ENCODE measurements around the gene MAGI2.

Gene MAGI2

DNA sequence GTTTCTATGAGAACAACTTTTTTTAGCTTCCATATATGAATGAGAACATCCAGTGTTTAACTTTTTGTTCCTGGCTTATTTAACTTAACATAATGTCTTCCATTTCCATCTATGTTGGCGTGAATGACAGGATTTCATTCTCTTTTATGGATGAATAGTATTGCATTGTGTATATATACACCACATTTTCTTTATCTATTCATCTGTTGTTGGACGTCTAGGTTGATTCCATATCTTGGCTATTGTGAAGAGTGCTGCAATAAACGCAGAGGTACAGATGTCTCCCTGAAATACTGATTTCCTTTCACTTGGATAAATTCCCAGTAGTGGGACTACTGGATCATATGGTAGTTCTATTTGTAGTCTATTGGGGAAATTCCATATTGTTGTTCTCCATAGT, 44.3 kb upstream of the MAGI2 start:
- Histone ChIP-seq H3K79me2 (ENCODE audit: control insufficient read depth, low read length) (no peaks in the 10 kb centered on the region), H3F3A (ENCODE audit: control insufficient read depth, insufficient read depth) (no peaks in the 10 kb centered on the region), H3K9me2 (replicated peaks; ENCODE audit: control insufficient read depth, low read length) (no peaks in the 10 kb centered on the region), H3K27ac (ENCODE audit: low read depth, low read length) (no peak overlapping the region), H3K4me3 (ENCODE audit: low read length) (no peak overlapping the region), H3K9me3 (ENCODE audit: control insufficient read depth, insufficient read depth, low read length) (no peaks in the 10 kb centered on the region), H4K20me1 (ENCODE audit: control insufficient read depth, insufficient read depth, low read depth, low read length) (no peaks in the 10 kb centered on the region), H3K27me3 (ENCODE audit: control insufficient read depth, low read length) (no peaks in the 10 kb centered on the region), H3K4me1 (ENCODE audit: control insufficient read depth, low read length) (no peaks in the 10 kb centered on the region), H3K4me2 (ENCODE audit: low read length) (no peak overlapping the region), H3K36me3 (ENCODE audit: control insufficient read depth, low read length) (no peaks in the 10 kb centered on the region)
- TF ChIP-seq, protein P1, sequence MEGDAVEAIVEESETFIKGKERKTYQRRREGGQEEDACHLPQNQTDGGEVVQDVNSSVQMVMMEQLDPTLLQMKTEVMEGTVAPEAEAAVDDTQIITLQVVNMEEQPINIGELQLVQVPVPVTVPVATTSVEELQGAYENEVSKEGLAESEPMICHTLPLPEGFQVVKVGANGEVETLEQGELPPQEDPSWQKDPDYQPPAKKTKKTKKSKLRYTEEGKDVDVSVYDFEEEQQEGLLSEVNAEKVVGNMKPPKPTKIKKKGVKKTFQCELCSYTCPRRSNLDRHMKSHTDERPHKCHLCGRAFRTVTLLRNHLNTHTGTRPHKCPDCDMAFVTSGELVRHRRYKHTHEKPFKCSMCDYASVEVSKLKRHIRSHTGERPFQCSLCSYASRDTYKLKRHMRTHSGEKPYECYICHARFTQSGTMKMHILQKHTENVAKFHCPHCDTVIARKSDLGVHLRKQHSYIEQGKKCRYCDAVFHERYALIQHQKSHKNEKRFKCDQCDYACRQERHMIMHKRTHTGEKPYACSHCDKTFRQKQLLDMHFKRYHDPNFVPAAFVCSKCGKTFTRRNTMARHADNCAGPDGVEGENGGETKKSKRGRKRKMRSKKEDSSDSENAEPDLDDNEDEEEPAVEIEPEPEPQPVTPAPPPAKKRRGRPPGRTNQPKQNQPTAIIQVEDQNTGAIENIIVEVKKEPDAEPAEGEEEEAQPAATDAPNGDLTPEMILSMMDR (IDR thresholded peaks at IDR 0.05; ENCODE audit: low read depth, low read length, poor library complexity, severe bottlenecking) = no peak
- no peak for TF ChIP-seq EZH2phosphoT487 (IDR thresholded peaks at IDR 0.05; ENCODE audit: borderline replicate concordance, low read length)

GRCh38 chr7:79495544-79496272, 42.2 kb upstream of the MAGI2 start:
- Histone ChIP-seq H3K27me3 (ENCODE audit: control insufficient read depth, low read length) (no peaks in the 10 kb centered on the region), H3K9me3 (ENCODE audit: control insufficient read depth, insufficient read depth, low read length) (no peaks in the 10 kb centered on the region), H3F3A (ENCODE audit: control insufficient read depth, insufficient read depth) (no peaks in the 10 kb centered on the region), H3K4me1 (ENCODE audit: control insufficient read depth, low read length) (no peaks in the 10 kb centered on the region), H3K27ac (ENCODE audit: low read depth, low read length) (no peak overlapping the region), H3K9me2 (replicated peaks; ENCODE audit: control insufficient read depth, low read length) (no peaks in the 10 kb centered on the region), H3K4me2 (ENCODE audit: low read length) (no peak overlapping the region), H3K4me3 (ENCODE audit: low read length) (no peak overlapping the region), H3K79me2 (ENCODE audit: control insufficient read depth, low read length) (no peaks in the 10 kb centered on the region), H3K36me3 (ENCODE audit: control insufficient read depth, low read length) (no peaks in the 10 kb centered on the region), H4K20me1 (ENCODE audit: control insufficient read depth, insufficient read depth, low read depth, low read length) (no peaks in the 10 kb centered on the region)
- TF ChIP-seq EZH2phosphoT487 (IDR thresholded peaks at IDR 0.05; ENCODE audit: borderline replicate concordance, low read length) = no peak
- TF ChIP-seq, protein P1 (IDR thresholded peaks at IDR 0.05; ENCODE audit: low read depth, low read length, poor library complexity, severe bottlenecking) = no peak

- Histone ChIP-seq H3K4me3 (ENCODE audit: low read length) (no peak overlapping the region), H4K20me1 (ENCODE audit: control insufficient read depth, insufficient read depth, low read depth, low read length) (no peaks in the 10 kb centered on the region), H3F3A (ENCODE audit: control insufficient read depth, insufficient read depth) (no peaks in the 10 kb centered on the region), H3K4me1 (ENCODE audit: control insufficient read depth, low read length) (no peaks in the 10 kb centered on the region), H3K9me2 (replicated peaks; ENCODE audit: control insufficient read depth, low read length) (no peaks in the 10 kb centered on the region), H3K4me2 (ENCODE audit: low read length) (no peak overlapping the region), H3K27me3 (ENCODE audit: control insufficient read depth, low read length) (no peaks in the 10 kb centered on the region), H3K27ac (ENCODE audit: low read depth, low read length) (no peak overlapping the region), H3K9me3 (ENCODE audit: control insufficient read depth, insufficient read depth, low read length) (no peaks in the 10 kb centered on the region), H3K79me2 (ENCODE audit: control insufficient read depth, low read length) (no peaks in the 10 kb centered on the region), H3K36me3 (ENCODE audit: control insufficient read depth, low read length) (no peaks in the 10 kb centered on the region)
- TF ChIP-seq, protein P1 (IDR thresholded peaks at IDR 0.05; ENCODE audit: low read depth, low read length, poor library complexity, severe bottlenecking) = no peak
- TF ChIP-seq EZH2phosphoT487 (IDR thresholded peaks at IDR 0.05; ENCODE audit: borderline replicate concordance, low read length) = no peak
These were observed 40.6 kb upstream of the MAGI2 start for GRCh38 chr7:79494046-79494445.
